GM15510 (cell line): ENCODE data around the gene DNAJC17.

ENCODE experiments used
- POLR2A ChIP-seq: IDR thresholded peaks from 3 replicates; pipeline ENCODE4 v1.6.1; 2011; ENCODE audit warnings: borderline replicate concordance; ENCODE audit not compliant: insufficient read length; ENCODE audit errors: extremely low read depth

The DNAJC17 gene

GRCh38 chr15:40785164-40785563 is 22.1 kb downstream of the DNAJC17 start:
- no peak for TF ChIP-seq POLR2A

GRCh38 chr15:40782609-40783227 is 24.6 kb downstream of the DNAJC17 start:
- no peak for TF ChIP-seq POLR2A

- no peak for TF ChIP-seq POLR2A
Measured at GRCh38 chr15:40776537-40777141, 30.6 kb downstream of the DNAJC17 start.

GRCh38 chr15:40775740-40776536 is 31.3 kb downstream of the DNAJC17 start:
- no peak for TF ChIP-seq POLR2A

GRCh38 chr15:40775007-40775406 is 32.3 kb downstream of the DNAJC17 start:
- TF ChIP-seq POLR2A = no peak

GRCh38 chr15:40773902-40774301 is 33.4 kb downstream of the DNAJC17 start:
- no peak for TF ChIP-seq POLR2A

GRCh38 chr15:40773496-40773895 is 33.8 kb downstream of the DNAJC17 start:
- TF ChIP-seq POLR2A = no peak

GRCh38 chr15:40772014-40772413 is 35.3 kb downstream of the DNAJC17 start:
- no peak for TF ChIP-seq POLR2A

GRCh38 chr15:40771242-40771641 is 36.0 kb downstream of the DNAJC17 start:
- no peak for TF ChIP-seq POLR2A

- no peak for TF ChIP-seq POLR2A
Measured at GRCh38 chr15:40770147-40770721, 37.0 kb downstream of the DNAJC17 start.

GRCh38 chr15:40769274-40770146 is 37.8 kb downstream of the DNAJC17 start, which contains the start of gene C15orf62:
Gene C15orf62, plus strand, starts transcription at chr15:40769980. Its CDS starts 516 bp downstream, at chr15:40770496.
- peak; percentile 20 for TF ChIP-seq POLR2A

GRCh38 chr15:40768521-40769273 is 38.6 kb downstream of the DNAJC17 start:
- TF ChIP-seq POLR2A = no peak

GRCh38 chr15:40767838-40768500 is 39.3 kb downstream of the DNAJC17 start:
- no peak for TF ChIP-seq POLR2A
